HG02870 (cell line): Measurements from ENCODE around the gene CYBA.
"Not testable (repeated sequence)": the region's sequence is repeated elsewhere in the genome, so short reads cannot be mapped to it uniquely, and the experiment has no call there.

ENCODE experiments used
- ATAC-seq: cut with Tn5 transposase; IDR thresholded peaks from one replicate; pipeline ENCODE4 v1.9.1; 2021; ENCODE audit warnings: mild to moderate bottlenecking, moderate library complexity; ENCODE audit not compliant: unreplicated experiment

The CYBA gene

DNA sequence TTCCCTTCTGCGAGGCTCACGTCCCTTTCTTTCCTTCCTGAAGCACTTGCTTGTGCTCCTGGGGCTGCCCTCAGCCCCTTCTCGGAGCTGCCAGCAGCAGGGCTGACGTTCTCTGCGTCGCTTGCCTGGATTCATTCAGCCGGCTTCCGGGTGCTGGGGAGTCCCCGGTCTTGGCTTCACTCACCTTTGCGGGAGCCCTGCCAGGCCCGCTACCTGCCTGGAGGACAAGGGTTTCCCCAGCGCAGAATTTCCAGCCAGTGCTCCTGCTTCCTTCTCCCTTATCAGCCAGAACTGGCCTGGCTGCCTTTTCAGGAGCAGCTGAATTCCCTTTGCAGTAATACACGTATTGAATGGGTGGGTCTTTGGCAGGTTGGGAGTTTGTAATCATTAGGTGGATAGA, 34.5 kb downstream of the CYBA start:
- no peak for ATAC-seq

DNA sequence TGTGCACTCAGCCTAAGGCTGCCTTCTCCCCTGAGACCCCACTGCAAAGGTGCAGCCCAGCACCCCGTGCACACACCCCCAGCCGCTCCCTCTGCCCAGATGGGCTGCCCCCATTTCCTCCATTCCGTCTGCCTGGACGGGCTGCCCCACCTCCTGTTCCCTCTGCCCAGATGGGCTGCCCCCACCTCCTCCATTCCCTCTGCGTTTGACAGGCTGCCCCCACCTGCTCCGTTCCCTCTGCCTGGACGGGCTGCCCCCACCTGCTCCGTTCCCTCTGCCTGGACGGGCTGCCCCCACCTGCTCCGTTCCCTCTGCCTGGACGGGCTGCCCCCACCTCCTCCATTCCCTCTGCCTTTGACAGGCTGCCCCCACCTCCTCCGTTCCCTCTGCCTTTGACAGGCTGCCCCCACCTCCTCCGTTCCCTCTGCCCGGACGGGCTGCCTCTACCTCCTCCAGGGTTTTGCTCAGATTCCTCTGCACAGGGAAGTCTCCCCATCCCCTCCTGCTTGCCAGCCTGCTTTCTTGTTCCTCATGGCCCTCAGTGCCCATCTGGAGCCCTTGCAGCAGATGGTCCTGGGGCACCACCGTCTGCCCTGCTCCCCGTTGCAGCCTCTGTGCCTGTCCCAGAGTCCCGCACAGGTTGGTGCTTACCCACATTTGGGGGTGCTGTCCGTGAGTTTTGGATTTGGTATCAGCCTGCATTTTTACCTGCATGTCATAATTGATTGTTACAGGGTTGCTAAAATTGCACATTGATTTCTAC, 35.9 kb downstream of the CYBA start:
- ATAC-seq, result no peak

DNA sequence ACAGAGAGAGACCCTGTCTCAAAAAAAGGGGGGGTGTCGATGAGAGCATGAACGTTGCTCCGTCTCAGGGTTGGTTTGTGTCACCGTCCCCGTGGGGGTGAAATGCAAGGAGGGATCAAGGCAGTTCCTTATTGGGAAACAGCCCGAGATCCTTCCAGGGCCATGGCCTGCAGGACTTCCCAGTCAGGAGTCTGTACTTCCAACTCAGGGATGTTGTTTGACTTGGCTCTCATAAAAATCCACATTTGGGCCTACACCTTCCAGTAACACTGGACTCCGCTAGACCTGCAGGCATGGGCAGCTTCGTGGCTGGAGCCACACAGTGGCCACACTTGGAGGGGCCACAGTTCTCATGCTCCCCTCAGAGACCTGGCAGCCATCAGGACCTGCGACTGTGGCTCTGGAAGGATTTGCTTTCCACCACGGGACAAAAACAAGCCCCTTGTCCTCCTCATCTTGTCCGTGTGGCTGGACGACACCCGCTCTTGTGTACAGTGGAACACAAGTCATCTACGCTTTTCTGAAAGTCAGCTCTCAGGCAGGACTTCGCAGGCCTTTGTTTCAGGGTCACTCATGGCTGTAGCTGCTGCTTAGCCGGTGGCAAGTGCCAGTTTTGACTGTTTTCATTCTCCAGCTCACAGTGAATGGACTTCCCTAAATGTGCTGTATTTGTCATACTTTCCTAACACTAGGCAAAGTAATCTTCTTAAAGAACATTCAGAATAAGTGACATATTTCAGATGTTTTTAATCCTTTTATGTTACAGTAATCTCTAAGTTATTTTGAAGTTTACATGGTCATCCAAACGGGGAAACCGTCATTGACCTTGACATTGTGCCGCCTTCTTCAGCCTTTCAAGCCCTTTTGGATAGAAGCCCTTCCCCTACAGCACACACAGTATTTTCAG, 36.7 kb downstream of the CYBA start:
- no peak for ATAC-seq

DNA sequence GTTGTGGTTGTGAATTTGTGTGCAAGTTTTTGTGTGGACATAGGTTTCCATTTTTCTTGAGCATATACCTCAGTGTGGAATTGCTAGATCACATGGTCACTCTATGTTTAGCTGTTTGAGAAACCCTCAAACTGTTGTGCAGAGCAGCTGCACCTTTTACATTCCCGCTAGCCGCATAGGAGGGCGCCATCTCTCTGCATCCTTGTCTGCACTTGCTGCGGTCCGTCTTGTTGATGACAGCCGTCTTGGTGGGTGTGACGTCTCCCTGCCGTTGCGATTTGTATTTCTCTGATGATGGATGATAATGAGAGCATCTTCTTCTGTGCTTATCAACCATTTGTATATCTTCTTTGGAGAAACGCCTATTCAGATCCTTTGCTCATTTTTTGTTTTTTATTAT, 37.6 kb downstream of the CYBA start:
- ATAC-seq, result no peak

DNA sequence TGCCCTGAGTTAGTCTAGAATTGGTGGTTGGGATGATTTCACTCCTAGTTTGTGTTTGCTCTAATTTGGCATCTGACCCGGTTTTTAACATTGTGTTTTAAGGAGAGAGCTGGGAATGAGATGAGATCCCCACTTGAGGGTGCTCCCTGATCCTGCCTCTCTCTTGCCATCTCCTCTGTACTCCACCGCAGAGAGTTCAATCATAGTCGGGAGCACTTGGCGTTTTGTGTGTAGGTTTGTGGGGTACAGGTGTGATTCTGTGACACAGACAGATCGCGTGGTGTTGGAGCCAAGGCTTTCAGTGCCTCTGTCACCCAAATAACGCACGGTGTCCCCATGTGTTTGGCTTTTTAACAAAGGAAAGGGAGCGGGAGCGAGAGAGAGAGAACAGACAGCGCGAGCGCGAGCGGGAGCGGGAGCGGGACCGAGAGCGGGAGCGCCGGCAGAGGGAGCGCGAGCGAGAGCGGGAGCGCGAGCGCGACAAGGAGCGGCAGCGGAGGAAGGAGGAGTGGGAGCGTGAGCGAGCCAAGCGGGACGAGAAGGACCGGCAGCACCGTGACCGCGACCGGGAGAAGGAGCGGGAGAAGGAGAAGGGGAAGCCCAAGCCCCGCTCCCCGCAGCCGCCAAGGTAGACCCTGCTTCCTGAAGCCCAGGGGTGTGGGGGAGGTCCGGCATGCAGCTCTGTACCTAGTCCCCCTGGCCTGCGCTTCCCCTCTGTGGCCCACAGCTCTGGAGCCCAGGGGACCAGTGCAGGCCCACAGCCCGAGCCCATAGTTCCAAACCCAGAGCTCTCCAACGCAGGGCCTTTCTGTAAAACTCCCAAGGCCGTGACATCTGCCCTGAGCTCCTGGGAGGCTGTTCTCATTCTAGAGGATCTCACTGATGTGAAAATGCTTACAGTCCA, 39.7 kb downstream of the CYBA start:
- ATAC-seq, result no peak

DNA sequence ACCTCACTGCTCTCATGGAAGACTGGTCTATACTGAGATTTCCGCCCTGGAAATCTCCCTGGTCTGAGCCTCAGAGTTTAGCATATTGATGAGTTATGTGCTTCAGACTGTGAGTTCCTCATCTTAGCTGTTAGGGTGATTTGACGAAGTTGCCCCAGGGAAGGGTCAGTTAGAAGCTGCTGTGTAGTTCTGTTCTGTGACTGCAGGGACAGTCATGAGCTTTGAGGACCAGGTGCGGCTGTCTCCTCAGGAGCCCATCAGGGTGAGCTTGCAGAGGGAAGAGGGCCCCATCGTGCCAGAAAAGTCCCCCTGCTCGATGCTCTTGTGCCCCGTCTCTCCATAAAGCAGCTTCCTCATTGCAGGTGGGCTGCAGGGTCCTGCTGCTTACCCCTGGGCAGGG, 40.8 kb downstream of the CYBA start:
- no peak for ATAC-seq

DNA sequence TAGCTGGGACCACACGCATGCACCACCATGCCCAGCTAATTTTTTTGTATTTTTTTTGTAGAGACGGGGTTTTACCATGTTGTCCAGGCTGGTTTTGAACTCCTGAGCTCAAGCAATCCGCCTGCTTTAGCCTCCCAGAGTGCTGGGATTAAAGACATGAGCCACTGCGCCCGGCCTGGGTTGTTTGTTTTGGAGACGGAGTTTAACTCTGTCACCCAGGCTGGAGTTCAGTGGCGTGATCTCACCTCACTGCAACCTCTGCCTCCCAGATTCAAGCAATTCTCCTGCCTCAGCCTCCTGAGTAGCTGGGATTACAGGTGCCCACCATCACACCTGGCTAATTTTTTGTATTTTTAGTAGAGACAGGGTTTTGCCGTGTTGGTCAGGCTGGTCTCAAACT, 41.4 kb downstream of the CYBA start:
- not testable (repeated sequence) for ATAC-seq

DNA sequence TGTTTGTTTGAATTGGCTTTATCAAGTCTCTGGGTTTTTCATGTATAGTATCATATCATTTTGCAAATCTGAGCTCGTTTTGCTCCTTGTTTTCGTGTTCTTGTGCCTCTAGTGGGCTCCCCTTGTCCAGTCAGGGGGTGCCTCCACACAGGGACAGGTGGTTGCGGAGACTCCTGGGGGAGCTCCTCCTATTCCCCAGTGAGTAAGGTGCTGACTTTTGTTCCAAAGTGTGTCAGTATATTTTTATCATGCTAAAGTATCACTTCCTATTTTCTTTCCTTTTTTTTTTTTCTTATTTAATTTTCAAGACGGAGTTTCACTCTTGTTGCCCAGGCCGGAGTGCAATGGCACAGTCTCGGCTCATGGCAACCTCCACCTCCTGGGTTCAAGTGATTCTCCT, 42.8 kb downstream of the CYBA start:
- ATAC-seq, result no peak

DNA sequence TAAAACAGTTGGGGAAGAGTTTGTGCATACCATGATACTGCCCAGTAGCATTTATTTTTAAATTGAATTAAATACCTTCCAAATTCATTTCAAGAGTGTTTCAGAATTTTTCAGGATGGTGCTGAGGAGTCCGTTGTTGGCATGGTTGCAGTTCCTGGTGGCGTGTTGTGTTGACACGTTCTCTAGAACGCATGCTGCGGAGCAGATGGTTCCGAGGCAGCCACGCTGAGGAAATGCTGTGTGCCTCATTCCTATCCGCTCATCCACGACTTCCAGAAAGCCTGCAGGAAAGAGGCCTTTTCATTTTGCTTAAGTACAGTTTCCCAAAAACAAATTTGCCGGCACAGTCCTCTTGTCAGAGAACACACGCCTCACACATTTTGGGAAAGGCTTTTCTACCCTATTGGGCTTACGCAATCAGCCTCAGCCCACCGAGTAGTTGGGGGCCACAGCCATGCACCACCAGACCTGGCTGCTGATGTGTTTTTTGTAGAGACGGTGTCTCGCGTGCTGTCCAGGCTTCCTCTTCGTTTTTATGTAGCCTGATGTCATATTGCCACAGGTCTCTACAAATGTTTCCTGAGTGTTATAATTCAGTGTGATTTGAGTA, 44.6 kb downstream of the CYBA start:
- no peak for ATAC-seq

DNA sequence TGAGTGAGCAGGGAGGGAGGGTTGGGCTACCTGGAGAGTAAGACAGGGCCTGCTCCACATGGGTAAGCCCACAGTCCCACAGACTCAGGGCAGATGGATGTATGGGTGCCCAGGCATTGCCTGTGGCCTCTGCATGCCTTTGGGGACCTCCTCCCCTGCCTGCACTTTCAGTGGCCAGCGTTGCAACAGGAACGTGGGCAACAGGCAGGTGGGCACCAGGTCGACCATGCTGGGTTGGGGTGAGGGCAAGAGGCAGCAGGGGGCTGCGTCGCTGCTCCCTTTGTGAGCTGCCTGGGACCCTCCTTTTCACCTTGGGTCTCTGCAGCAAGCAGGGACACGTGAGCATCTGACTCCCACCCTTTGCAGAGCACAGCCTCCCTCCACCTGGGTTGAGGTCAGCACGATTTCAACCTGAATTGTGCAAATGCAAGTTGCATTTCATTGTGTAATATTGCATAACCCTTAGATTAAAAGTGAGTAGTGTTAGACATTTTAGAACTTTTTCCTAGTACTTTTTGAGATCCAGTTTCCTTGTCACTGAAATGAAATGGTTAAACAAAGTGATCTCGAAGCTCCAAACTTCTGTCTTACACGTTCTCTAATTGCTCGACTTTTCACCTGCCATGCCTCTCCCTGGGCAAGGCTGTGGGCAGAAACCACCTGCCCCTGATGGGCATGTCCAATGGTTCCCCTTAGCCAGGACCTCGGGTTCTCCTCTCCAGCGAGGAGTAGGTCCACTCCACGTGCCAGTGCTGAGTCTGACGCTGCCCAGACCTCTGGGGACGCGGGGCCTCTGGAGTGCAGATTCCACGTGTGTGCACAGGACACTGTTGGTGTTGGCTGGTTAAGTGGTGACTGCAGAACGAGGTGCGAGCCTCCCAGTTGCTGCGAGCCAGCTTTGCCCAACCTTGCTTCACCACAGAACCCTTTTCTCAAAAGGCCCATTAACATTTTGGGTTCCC, 45.4 kb downstream of the CYBA start:
- no peak for ATAC-seq

DNA sequence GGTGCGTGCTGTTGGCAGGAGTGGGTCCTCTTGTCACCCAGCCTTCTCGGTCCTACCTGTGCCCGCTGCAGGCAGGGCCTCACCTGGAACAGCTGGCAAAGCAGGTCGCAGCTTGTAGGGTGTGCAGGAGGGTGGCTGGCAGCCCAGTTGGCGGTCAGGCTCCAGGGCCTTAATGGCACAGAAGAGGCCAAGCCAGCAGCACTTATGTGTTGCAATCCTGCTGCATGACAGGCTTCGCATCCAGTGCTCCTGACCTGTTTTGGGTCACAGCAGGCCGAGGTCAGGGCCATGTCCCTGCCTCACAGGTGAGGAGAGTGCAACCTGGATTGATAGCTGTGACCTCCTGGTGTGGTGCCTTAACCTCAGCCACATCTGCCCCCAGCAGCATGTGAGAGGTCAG, 48.8 kb downstream of the CYBA start:
- no peak for ATAC-seq

DNA sequence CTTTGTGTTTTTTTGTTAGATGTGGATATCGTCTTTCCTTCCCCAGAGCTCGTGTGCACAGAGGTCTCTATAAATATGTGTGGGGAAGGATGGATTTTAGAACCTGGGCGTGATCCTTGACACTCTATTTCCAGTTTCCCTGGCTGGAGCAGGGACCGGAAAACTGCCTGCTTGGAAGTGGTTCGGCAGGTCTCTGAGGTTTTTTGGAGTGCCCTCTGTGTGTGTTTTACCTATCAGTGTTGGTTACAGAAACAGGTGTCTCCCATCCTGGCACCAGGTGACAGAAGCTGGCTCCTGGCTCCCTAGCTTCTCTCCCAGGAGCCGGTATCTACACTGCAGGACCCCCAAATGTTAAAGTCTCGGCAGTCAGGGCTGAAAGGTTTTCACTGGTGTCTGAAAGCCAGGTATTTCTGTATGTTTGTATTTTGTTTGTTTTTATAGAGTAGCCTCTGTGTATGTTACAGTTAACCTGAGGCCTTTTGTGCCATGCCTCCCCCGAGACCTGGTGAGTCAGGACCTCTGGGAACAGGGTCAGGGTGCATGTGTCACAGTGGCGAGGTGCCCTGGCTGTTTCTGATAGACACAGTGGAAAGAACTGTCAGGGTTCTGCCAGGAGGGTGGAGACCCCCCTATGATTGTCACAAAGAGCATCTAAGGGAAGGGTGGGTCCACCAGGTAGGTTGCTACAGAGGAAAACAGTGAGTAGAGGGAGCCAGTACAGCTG, 49.4 kb downstream of the CYBA start:
- ATAC-seq, result no peak

DNA sequence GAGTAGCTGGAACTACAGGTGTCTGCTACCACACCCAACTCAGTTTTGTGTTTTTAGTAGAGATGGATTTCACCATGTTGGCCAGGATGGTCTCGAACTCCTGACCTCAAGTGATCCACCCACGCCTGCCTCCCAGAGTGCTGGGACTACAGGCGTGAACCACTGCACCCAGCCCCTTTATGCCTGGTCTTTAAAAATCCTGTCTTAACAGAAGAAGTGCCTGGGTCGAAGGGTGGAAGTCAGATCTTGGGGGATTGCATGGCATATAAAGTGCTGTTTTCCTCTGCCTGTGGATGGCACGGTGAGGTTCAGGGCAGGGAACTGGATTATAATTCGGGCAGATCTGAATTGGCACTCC, 50.3 kb downstream of the CYBA start:
- no peak for ATAC-seq

DNA sequence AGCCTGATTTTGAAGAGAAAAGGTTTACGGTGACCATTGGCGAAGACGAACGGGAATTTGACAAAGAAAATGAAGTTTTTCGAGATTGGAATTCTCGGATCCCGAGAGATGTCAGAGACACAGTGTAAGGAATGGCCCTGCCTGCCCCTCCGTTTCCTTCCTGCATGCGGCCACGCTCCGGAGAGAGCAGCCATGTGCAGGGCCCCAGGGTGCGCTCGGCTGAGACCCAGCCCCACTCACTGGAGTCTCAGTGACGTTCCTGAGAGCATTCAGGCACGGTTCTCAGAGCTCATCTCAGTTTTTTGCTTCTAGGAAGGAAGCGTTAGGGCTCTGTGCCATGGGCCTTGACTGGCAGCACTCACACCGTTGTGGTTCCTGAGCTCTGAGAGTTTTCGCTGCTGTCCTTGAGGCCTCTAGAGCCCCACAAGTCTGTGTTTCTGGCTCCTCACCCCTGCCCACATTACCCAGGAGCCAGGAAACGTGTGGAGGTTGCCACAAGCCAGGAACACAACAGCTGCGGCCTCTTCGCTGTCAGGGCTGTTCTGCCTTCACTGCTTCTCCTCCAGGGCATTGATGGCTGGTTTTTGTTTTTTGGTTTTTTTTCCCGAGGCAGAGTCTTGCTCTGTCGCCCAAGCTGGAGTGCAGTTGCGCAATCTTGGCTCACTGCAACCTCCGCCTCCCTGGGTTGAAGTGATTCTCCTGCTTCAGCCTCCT, 50.9 kb downstream of the CYBA start:
- ATAC-seq, result no peak

DNA sequence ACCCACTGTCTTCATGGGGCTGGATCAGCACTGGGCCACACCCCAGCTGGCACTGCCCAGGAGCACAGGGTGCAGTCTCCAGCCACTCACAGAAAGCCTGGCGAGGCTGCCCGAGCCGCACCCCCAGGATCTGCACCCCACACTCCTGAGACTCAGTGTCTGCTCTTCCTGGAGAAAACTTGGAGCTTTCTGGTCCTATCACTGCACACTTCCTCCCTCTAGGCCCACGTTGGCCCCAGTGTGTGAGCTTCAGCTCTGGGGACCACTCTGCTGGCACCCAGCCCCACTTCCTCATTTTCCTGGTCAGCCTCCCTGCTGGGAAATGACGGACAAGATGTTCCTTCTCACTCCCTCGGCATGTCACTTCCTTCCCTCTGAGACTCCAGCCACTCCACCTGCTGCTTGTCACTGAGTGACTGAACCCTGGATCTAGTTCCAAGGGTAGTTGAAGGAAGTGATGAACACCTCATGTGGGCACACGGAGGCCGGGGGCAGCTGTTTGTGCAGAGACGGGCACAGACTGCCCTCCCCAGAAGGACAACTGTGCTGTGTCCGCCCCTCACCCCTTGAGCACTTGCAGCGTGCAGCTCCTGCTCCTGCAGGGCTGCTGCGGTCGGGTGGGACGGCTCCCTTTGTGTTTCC, 51.6 kb downstream of the CYBA start:
- no peak for ATAC-seq

DNA sequence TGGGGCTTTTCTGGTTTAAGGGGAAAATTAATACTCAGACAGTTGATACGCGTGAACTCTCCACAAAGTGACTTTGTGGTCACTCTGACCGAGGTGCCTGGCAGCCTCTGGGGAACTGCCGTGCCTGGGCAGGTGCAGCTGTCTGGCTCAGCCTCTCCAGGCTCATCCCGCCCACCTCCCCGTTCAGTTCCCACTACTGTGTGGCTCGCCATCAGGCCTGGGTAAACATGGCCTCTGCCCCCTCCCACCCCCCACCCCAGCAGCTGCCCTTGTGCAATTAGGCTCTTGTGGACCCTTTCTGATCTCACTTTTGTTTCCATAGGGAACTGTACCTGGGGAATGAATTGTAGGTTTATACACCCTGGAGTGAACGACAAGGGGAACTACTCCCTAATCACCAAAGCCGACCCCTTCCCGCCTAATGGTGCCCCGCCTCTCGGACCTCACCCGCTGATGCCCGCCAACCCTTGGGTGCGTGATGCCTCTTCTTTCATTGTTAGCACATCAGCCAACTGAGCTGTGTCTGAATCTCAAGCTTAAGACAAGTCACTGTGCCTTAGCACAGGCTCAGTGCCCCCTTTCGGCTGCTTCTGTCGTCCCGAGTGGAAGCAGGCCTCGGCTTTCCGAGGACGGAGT, 52.9 kb downstream of the CYBA start:
- no peak for ATAC-seq

DNA sequence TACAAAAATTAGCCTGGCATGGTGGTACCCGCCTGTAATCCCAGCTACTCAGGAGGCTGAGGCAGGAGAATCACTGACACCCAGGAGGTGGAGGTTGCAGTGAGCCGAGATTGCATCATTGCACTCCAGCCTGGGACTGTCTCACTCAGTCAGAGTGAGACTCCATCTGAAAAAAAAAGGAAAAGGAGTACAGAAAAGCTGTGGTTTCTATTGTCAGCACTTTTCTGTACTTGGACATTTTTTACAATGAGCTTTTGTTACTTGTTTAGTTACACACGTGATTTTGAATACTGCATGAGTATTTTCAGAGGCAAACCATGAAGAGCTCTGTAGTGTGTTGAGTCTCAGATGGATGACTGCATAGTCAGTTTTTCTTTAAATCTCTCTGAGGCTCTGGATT, 54.4 kb downstream of the CYBA start:
- ATAC-seq, result no peak

DNA sequence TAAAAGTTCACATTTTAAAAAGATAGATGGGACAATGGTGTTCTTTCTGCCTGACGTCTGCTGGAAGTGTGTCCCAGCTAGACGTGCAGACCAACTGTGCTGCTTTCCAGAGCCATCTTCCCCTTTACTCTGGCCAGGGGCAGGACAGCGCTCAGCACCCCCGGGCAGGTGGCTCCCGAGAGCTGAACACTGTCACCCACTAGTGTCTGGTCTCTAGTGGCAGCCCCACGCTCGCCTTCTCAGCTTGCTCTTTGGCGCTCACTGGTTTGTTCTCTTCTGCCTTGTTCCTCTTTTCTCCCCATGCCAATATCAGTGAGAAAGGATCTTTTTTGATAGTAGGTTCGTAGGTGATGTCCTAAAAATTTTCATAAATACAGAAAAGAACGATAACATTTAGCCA, 54.9 kb downstream of the CYBA start:
- no peak for ATAC-seq
